Breast epithelium (tissue), 3 donors: ENCODE measurements around the gene FERMT3.

Experiments used
- CTCF ChIP-seq, 3 donors: fragments of 450-650 bp; IDR thresholded peaks; one replicate each; pipeline ENCODE4 v1.5.1; 2016 to 2017; ENCODE audit warnings: antibody characterized with exemption in 3 of 3, mild to moderate bottlenecking in 3 of 3, moderate library complexity in 3 of 3
- POLR2A ChIP-seq: fragments of 450-650 bp; IDR thresholded peaks from one replicate; pipeline ENCODE4 v1.6.1; 2016; ENCODE audit warnings: antibody characterized with exemption, mild to moderate bottlenecking, moderate library complexity
- POLR2AphosphoS5 ChIP-seq, 3 donors: sonication (generic); formaldehyde crosslinking; IDR thresholded peaks; one replicate each; pipeline ENCODE4 v1.6.1; 2017; ENCODE audit warnings: antibody characterized with exemption in 3 of 3

GRCh38 chr11:64207256-64208085 is 950 bp downstream of the FERMT3 start:
- TF ChIP-seq CTCF (IDR thresholded peaks at IDR 0.05) (no peak), POLR2A (no peak), POLR2AphosphoS5 (IDR thresholded peaks at IDR 0.05) (peak in 1 of 3 donors; percentile 33)
